Putamen (tissue), 1 donor: Measurements from ENCODE around the gene TMEM164.
"Not testable (repeated sequence)": the region's sequence is repeated elsewhere in the genome, so short reads cannot be mapped to it uniquely, and the experiment has no call there.

Source experiments
- DNase-seq: peaks from one replicate; pipeline ENCODE4 v3.0.0-alpha.2; 2016; ENCODE audit warnings: low spot score

TMEM164 gene

GRCh38 chrX:110002300-110003166, at the start of gene TMEM164:
TSS of gene TMEM164 (plus strand) at chrX:110003114. CDS start at chrX:110003775, 661 bp downstream.
- DNase-seq, result peak; percentile 78

- DNase-seq, result no peak
These were observed 48.6 kb upstream of the TMEM164 start for GRCh38 chrX:109954333-109954732.

GRCh38 chrX:109954955-109955354, 48.0 kb upstream of the TMEM164 start:
- no peak for DNase-seq

- DNase-seq, result no peak
These were observed 44.6 kb upstream of the TMEM164 start for GRCh38 chrX:109958266-109958665.

- no peak for DNase-seq
These were observed 43.5 kb upstream of the TMEM164 start for GRCh38 chrX:109959356-109959871.

- no peak for DNase-seq
These were observed 38.5 kb upstream of the TMEM164 start for GRCh38 chrX:109964390-109964789.

- no peak for DNase-seq
These were observed 36.7 kb upstream of the TMEM164 start for GRCh38 chrX:109966246-109966645.

- DNase-seq, result no peak
These were observed 35.8 kb upstream of the TMEM164 start for GRCh38 chrX:109967156-109967555.

GRCh38 chrX:109970841-109971240, 32.1 kb upstream of the TMEM164 start:
- DNase-seq, result not testable (repeated sequence)

- DNase-seq, result no peak
These were observed 27.8 kb upstream of the TMEM164 start for GRCh38 chrX:109974906-109975655.

- DNase-seq, result not testable (repeated sequence)
These were observed 17.7 kb upstream of the TMEM164 start for GRCh38 chrX:109985210-109985609.

- no peak for DNase-seq
These were observed 15.0 kb upstream of the TMEM164 start for GRCh38 chrX:109987884-109988283.

- DNase-seq, result no peak
These were observed 12.2 kb upstream of the TMEM164 start for GRCh38 chrX:109990582-109991276.

GRCh38 chrX:109992203-109992602, 10.7 kb upstream of the TMEM164 start:
- no peak for DNase-seq

- DNase-seq, result no peak
These were observed 7.8 kb upstream of the TMEM164 start for GRCh38 chrX:109995155-109995554.

GRCh38 chrX:109997786-109998452, 5.0 kb upstream of the TMEM164 start:
- DNase-seq, result peak; percentile 36

GRCh38 chrX:110000000-110000399, 2.9 kb upstream of the TMEM164 start:
- no peak for DNase-seq

GRCh38 chrX:110000847-110001713, 1.8 kb upstream of the TMEM164 start:
- DNase-seq, result no peak

- no peak for DNase-seq
These were observed 1.1 kb upstream of the TMEM164 start for GRCh38 chrX:110001740-110002299.
